Activated CD4-positive, alpha-beta T cell treated with anti-CD3 and anti-CD28 coated beads for 36 hours (primary cell): Measurements from ENCODE around the gene RPS25. TPM values are rescaled to one million over a fixed set of nuclear protein-coding genes. Genes with fewer than 3 reads are reported as not detected.
A peak's percentile ranks its signal among the peaks of the same experiment; 100 is the strongest.
"Not testable (repeated sequence)": the region's sequence is repeated elsewhere in the genome, so short reads cannot be mapped to it uniquely, and the experiment has no call there.

Experiments
- ATAC-seq: fragments of 200-7000 bp; cut with Tn5 transposase; one replicate; pipeline ENCODE4 v1.10.0; 2021; ENCODE audit warnings: mild to moderate bottlenecking, moderate library complexity
- CTCF ChIA-PET: fragments of 350-600 bp; sonication (Branson Sonifier 250); formaldehyde crosslinking; loops from one replicate; lab custom pipeline; 2021; ENCODE audit warnings: antibody characterized with exemption; lab: Charles Lee
- POLR2A ChIA-PET: fragments of 350-600 bp; sonication (Branson Sonifier 250); formaldehyde crosslinking; loops from one replicate; lab custom pipeline; 2021; ENCODE audit warnings: antibody characterized with exemption, inconsistent platforms; lab: Charles Lee
- DNase-seq: peaks from one replicate; pipeline ENCODE4 v3.0.0-alpha.2; 2020
- H3K27ac Mint-ChIP-seq: one replicate; pipeline ENCODE4 v1.8.0; 2021; ENCODE audit warnings: mixed read lengths
- H3K27me3 Mint-ChIP-seq: one replicate; pipeline ENCODE4 v1.8.0; 2021; ENCODE audit warnings: mixed read lengths
- H3K36me3 Mint-ChIP-seq: one replicate; pipeline ENCODE4 v1.8.0; 2021; ENCODE audit warnings: low read depth, mixed read lengths
- H3K4me1 Mint-ChIP-seq: one replicate; pipeline ENCODE4 v1.8.0; 2021; ENCODE audit warnings: mixed read lengths
- H3K4me3 Mint-ChIP-seq: one replicate; pipeline ENCODE4 v1.8.0; 2021; ENCODE audit warnings: mild to moderate bottlenecking, moderate library complexity, mixed read lengths
- H3K9me3 Mint-ChIP-seq: one replicate; pipeline ENCODE4 v1.8.0; 2021; ENCODE audit warnings: low read depth, mixed read lengths
- intact Hi-C, 2 experiments: fragments of 100-400 bp; cut with DNase I in 1 of 2; cut with micrococcal nuclease in 1 of 2; formaldehyde crosslinking; loops; one replicate each; pipeline versions ENCODE4 v1.14.2 to v1.15.1; 2022 to 2024; cut with DNase I, micrococcal nuclease
- total RNA-seq, 2 experiments: library from RNA; stranded (reverse); gene quantifications; one replicate each; pipeline ENCODE4 v1.2.3, GENCODE V29; 2021

Gene RPS25
- total RNA-seq, 2 experiments from 2014 or later, result 1,590 to 1,820 TPM

- POLR2A ChIA-PET, result interaction anchor here (0.7 to 1.5 kb wide), 3 partner anchors 14 to 61 kb away, joined by 3 to 6 read pairs (median 3); partner anchors contain the start of genes CENATAC and UPK2
- intact Hi-C loops, result loop anchor here in 1 of 2 experiments (5.0 kb wide), 1 partner anchor 90 kb away; the partner anchor contains the start of gene BCL9L
- not testable (repeated sequence) for ATAC-seq, DNase-seq, H3K27me3 Mint-ChIP-seq, H3K9me3 Mint-ChIP-seq
- Mint-ChIP-seq H3K36me3 (peaks cover 84% of the 10 kb centered on the region), H3K27ac (peak overlapping the region; percentile 99), H3K4me1 (peaks cover 48% of the 10 kb centered on the region), H3K4me3 (peak overlapping the region; percentile 99)
- CTCF ChIA-PET, result interaction anchor here (1.3 kb wide), 1 partner anchor 228 kb away, joined by 8 read pairs; no protein-coding TSS in a partner anchor
Measured at GRCh38 chr11:119017377-119017776, 766 bp downstream of the RPS25 start.

DNA sequence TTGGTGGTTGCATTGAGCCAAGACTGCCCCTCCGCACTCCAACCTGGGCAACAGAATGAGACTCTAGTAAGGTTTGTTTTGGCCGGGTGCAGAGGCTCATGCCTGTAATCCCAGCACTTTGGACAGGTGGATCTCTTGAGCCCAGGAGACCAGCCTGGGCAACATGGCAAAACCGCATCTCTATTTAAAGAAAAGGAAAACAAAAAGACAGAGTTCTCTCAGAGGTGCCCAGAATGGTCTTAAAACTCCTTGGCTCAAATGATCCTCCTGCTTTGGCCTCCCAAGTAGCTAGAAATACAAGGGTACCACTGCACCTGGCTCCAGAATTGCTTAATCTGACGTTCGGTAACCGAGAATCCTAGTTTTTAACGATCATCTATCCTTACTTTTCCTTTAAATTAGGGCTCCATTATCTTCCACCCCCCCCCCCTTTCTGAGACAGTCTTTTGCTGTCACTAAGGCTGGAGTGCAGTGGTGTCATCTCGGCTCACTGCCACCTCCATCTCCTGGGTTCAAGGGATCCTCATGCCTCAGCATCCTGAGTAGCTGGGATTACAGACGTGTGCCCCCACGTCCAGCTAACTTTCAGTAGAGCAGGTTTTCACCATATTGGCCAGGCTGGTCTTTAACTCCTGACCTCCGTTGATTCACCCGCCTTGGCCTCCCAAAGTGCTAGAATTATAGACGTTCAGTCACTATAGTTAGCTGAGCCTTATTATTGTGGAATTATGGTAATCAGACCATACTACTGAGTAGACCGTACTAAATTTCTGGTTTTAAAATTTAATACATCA is 1.7 kb downstream of the RPS25 start:
- no peaks in the 10 kb centered on the region for H3K27me3 Mint-ChIP-seq
- ChIA-PET POLR2A (interaction anchor here (0.6 to 1.5 kb wide), 4 partner anchors 11 to 145 kb away, joined by 3 to 11 read pairs (median 4); partner anchors contain the start of gene CENATAC), CTCF (interaction anchor here (0.6 to 1.3 kb wide), 6 partner anchors 16 to 327 kb away, joined by 4 to 8 read pairs (median 4); partner anchors contain the start of gene C2CD2L)
- peaks cover 44% of the 10 kb centered on the region for H3K4me1 Mint-ChIP-seq
- H3K9me3 Mint-ChIP-seq, result no peaks in the 10 kb centered on the region
- DNase-seq (no peak), ATAC-seq (no peak)
- H3K27ac Mint-ChIP-seq, result peak overlapping the region; percentile 99
- peaks cover 79% of the 10 kb centered on the region for H3K36me3 Mint-ChIP-seq
- H3K4me3 Mint-ChIP-seq, result peak overlapping the region; percentile 99
- intact Hi-C loops, result loop anchor here in 1 of 2 experiments (5.0 kb wide), 1 partner anchor 89 kb away; the partner anchor contains the start of gene BCL9L

GRCh38 chr11:119015054-119015611 is 3.0 kb downstream of the RPS25 start:
- CTCF ChIA-PET, result interaction anchor here (0.7 to 1.3 kb wide), 4 partner anchors 15 to 325 kb away, joined by 3 to 5 read pairs (median 4); no protein-coding TSS in a partner anchor
- POLR2A ChIA-PET, result interaction anchor here (0.6 to 1.5 kb wide), 2 partner anchors 18 to 205 kb away, joined by 3 to 6 read pairs; partner anchors contain the start of gene CENATAC
- intact Hi-C loops, result loop anchor here in 1 of 2 experiments (5.0 kb wide), 1 partner anchor 88 kb away; the partner anchor contains the start of gene BCL9L
- peak overlapping the region; percentile 99 for H3K4me3 Mint-ChIP-seq
- no peaks in the 10 kb centered on the region for H3K27me3 Mint-ChIP-seq
- H3K36me3 Mint-ChIP-seq, result peaks cover 77% of the 10 kb centered on the region
- peaks cover 36% of the 10 kb centered on the region for H3K4me1 Mint-ChIP-seq
- no peak for ATAC-seq
- H3K27ac Mint-ChIP-seq, result peak overlapping the region; percentile 99
- H3K9me3 Mint-ChIP-seq, result no peaks in the 10 kb centered on the region
- no peak for DNase-seq

DNA sequence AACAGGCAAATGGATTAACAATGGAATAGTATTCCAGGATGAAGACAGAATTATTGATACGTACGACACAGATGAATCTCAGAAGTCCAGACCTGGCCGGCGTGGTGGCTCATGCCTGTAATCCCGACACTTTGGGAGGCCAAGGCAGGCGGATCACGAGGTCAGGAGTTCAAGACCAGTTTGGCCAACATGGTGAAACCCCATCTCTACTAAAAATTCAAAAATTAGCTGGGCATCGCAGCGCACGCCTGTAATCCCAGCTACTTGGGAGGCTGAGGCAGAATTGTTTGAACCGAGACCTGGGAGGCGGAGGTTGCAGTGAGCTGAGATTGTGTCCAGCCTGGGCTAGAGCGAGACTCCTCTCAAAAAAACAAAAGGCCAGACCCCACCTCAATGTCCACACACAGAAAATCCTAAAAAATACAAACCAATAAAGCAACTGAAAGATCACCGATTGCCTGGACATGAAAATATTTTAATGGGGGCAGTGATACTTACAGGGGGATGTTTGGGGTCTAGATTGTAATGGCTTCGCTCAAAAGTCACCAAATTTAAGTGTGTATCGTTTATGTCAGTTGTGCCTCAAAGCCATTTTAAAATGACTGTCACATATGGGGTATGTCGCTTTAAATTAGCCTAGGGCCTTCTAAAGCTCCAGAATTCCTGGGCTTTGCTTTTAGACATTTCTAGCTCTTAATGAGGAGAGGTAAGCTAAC is 3.8 kb downstream of the RPS25 start:
- no peaks in the 10 kb centered on the region for H3K27me3 Mint-ChIP-seq
- no peak for ATAC-seq
- no peak overlapping the region for H3K4me3 Mint-ChIP-seq
- H3K4me1 Mint-ChIP-seq, result peaks cover 30% of the 10 kb centered on the region
- POLR2A ChIA-PET, result interaction anchor here (0.6 to 1.3 kb wide), 4 partner anchors 10 to 694 kb away, joined by 3 to 4 read pairs (median 3); partner anchors contain the start of gene CENATAC
- intact Hi-C loops, result no loop called here
- DNase-seq, result no peak
- CTCF ChIA-PET, result interaction anchor here (0.5 to 1.3 kb wide), 2 partner anchors 18 to 816 kb away, joined by 3 read pairs; no protein-coding TSS in a partner anchor
- peak overlapping the region; percentile 51 for H3K27ac Mint-ChIP-seq
- H3K36me3 Mint-ChIP-seq, result peaks cover 71% of the 10 kb centered on the region
- no peaks in the 10 kb centered on the region for H3K9me3 Mint-ChIP-seq

GRCh38 chr11:119012629-119013170 is 5.4 kb downstream of the RPS25 start:
- intact Hi-C loops, result no loop called here
- Mint-ChIP-seq H3K27ac (peak overlapping the region; percentile 39), H3K27me3 (no peaks in the 10 kb centered on the region), H3K36me3 (peaks cover 63% of the 10 kb centered on the region), H3K4me1 (peaks cover 30% of the 10 kb centered on the region), H3K9me3 (no peaks in the 10 kb centered on the region), H3K4me3 (no peak overlapping the region)
- POLR2A ChIA-PET, result no interaction called here
- CTCF ChIA-PET, result interaction anchor here (0.8 kb wide), 1 partner anchor 12 kb away, joined by 3 read pairs; no protein-coding TSS in a partner anchor
- DNase-seq (no peak), ATAC-seq (no peak)

- H3K9me3 Mint-ChIP-seq, result no peaks in the 10 kb centered on the region
- ATAC-seq (no peak), DNase-seq (no peak)
- intact Hi-C loops, result no loop called here
- peaks cover 31% of the 10 kb centered on the region for H3K4me1 Mint-ChIP-seq
- H3K36me3 Mint-ChIP-seq, result peaks cover 58% of the 10 kb centered on the region
- H3K27ac Mint-ChIP-seq, result no peak overlapping the region
- H3K27me3 Mint-ChIP-seq, result no peaks in the 10 kb centered on the region
- no peak overlapping the region for H3K4me3 Mint-ChIP-seq
- ChIA-PET CTCF (interaction anchor here (0.6 to 0.8 kb wide), 2 partner anchors 11 to 104 kb away, joined by 3 to 4 read pairs; no protein-coding TSS in a partner anchor), POLR2A (no interaction called here)
Measured at GRCh38 chr11:119011476-119012053, 6.6 kb downstream of the RPS25 start.

DNA sequence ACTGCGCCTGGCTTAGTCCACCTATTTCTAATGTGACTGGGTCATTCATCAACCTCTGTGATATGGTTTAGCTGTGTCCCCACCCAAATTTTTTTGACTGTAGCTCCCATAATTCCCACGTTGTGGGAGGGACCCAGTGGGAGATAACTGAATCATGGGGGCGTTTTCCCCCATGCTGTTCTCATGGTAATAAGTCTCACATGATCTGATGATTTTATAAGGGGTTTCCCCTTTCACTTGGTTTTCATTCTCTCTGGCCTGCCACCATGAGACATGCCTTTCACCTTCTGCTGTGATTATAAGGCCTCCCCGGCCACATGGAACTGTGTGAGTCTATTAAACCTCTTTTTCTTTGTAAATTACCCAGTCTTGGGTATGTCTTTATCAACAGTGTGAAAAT is 11.5 kb downstream of the RPS25 start:
- CTCF ChIA-PET, result no interaction called here
- Mint-ChIP-seq H3K4me1 (peaks cover 13% of the 10 kb centered on the region), H3K27me3 (no peaks in the 10 kb centered on the region), H3K9me3 (no peaks in the 10 kb centered on the region), H3K36me3 (peaks cover 40% of the 10 kb centered on the region), H3K4me3 (no peak overlapping the region), H3K27ac (peak overlapping the region; percentile 21)
- POLR2A ChIA-PET, result no interaction called here
- intact Hi-C loops, result no loop called here
- ATAC-seq (peak; percentile 75), DNase-seq (peak; percentile 21)

- DNase-seq (no peak), ATAC-seq (no peak)
- intact Hi-C loops, result no loop called here
- H3K36me3 Mint-ChIP-seq, result peaks cover 54% of the 10 kb centered on the region
- no peak overlapping the region for H3K4me3 Mint-ChIP-seq
- POLR2A ChIA-PET, result no interaction called here
- no peak overlapping the region for H3K27ac Mint-ChIP-seq
- H3K9me3 Mint-ChIP-seq, result no peaks in the 10 kb centered on the region
- CTCF ChIA-PET, result interaction anchor here (0.9 to 1.4 kb wide), 2 partner anchors 11 to 15 kb away, joined by 3 to 4 read pairs; no protein-coding TSS in a partner anchor
- H3K27me3 Mint-ChIP-seq, result no peaks in the 10 kb centered on the region
- H3K4me1 Mint-ChIP-seq, result peaks cover 38% of the 10 kb centered on the region
Measured at GRCh38 chr11:119000906-119001305, 17.2 kb downstream of the RPS25 start.

DNA sequence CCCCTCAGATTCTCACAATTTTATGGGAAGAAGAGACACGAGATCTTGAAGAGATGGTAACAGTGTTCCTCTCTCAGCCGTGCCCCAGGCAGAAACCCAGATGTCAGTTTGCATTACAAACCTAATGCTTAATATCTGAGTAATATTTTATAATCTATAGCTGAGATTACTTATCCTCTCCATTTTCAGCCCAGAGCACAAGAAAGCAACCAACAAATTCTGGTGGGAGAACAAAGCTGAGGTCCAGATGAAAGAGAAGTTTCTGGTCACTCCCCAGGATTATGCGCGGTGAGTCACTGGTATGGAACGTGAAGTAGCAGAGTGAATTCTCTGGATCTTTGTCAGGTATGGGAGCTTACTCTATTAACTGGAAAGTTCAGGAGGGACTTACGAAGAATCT is 19.3 kb downstream of the RPS25 start:
- H3K27me3 Mint-ChIP-seq, result no peaks in the 10 kb centered on the region
- ATAC-seq (no peak), DNase-seq (no peak)
- H3K27ac Mint-ChIP-seq, result peak overlapping the region; percentile 98
- H3K4me3 Mint-ChIP-seq, result peak overlapping the region; percentile 88
- H3K9me3 Mint-ChIP-seq, result no peaks in the 10 kb centered on the region
- ChIA-PET CTCF (interaction anchor here (0.7 to 1.7 kb wide), 3 partner anchors 17 to 398 kb away, joined by 3 to 4 read pairs (median 4); no protein-coding TSS in a partner anchor), POLR2A (no interaction called here)
- intact Hi-C loops, result loop anchor here (1.0 to 5.0 kb wide), 12 partner anchors 19 to 598 kb away; partner anchors contain the start of genes RPS25 (in 2 of the 2), SLC37A4 (in 2 of the 2), TRAPPC4 (in 2 of the 2) and ARCN1 (in 1 of the 2)
- H3K36me3 Mint-ChIP-seq, result peaks cover 47% of the 10 kb centered on the region
- H3K4me1 Mint-ChIP-seq, result peaks cover 33% of the 10 kb centered on the region

- H3K27me3 Mint-ChIP-seq, result no peaks in the 10 kb centered on the region
- ChIA-PET POLR2A (interaction anchor here (1.0 to 1.6 kb wide), 5 partner anchors 16 to 206 kb away, joined by 3 to 6 read pairs (median 5); partner anchors contain the start of genes DPAGT1, RPS25 and TRAPPC4), CTCF (interaction anchor here (0.7 to 1.7 kb wide), 4 partner anchors 97 to 397 kb away, joined by 3 to 4 read pairs (median 3); a partner anchor contains a TSS)
- DNase-seq (no peak), ATAC-seq (peak; percentile 5)
- intact Hi-C loops, result loop anchor here (1.0 to 5.0 kb wide), 12 partner anchors 20 to 598 kb away; partner anchors contain the start of genes RPS25 (in 2 of the 2), SLC37A4 (in 2 of the 2), TRAPPC4 (in 2 of the 2) and ARCN1 (in 1 of the 2)
- peak overlapping the region; percentile 88 for H3K4me3 Mint-ChIP-seq
- H3K4me1 Mint-ChIP-seq, result peaks cover 32% of the 10 kb centered on the region
- no peaks in the 10 kb centered on the region for H3K9me3 Mint-ChIP-seq
- peak overlapping the region; percentile 98 for H3K27ac Mint-ChIP-seq
- peaks cover 47% of the 10 kb centered on the region for H3K36me3 Mint-ChIP-seq
Measured at GRCh38 chr11:118998388-118998717, 19.8 kb downstream of the RPS25 start.
